ENCODE measurements around the gene HGS. TPM values are rescaled to one million over a fixed set of nuclear protein-coding genes. Genes with fewer than 3 reads are reported as not detected.

The HGS gene
- total RNA-seq, 1 donor from 2014 or later, result 27.7 TPM

- Histone ChIP-seq H3K4me1 (ENCODE audit: control insufficient read depth in 3 of 3, insufficient read depth in 3 of 3, low read length in 3 of 3) (no peaks in the 10 kb centered on the region), H3K9me3 (ENCODE audit: control insufficient read depth in 3 of 3, low read length in 3 of 3) (peaks cover 0 to 4% (median 0%) of the 10 kb centered on the region in 3 donors), H3K27ac (ENCODE audit: low read depth, low read length) (no peak overlapping the region), H3K27me3 (ENCODE audit: control insufficient read depth in 3 of 3, insufficient read depth in 3 of 3, low read length in 3 of 3) (peaks cover 24 to 26% (median 25%) of the 10 kb centered on the region in 3 donors), H3K4me3 (ENCODE audit: low read length in 3 of 3) (no peak overlapping the region), H3K36me3 (ENCODE audit: control insufficient read depth in 3 of 3, insufficient read depth in 3 of 3, low read length in 3 of 3) (no peaks in the 10 kb centered on the region), H3K9ac (ENCODE audit: low read depth in 1 of 3, low read length in 3 of 3) (no peak overlapping the region)
These were observed 38.5 kb upstream of the HGS start for GRCh38 chr17:81644976-81645952.

GRCh38 chr17:81646869-81647600, 36.8 kb upstream of the HGS start:
- no peaks in the 10 kb centered on the region for H3K36me3 ChIP-seq (ENCODE audit: control insufficient read depth in 3 of 3, insufficient read depth in 3 of 3, low read length in 3 of 3)
- no peaks in the 10 kb centered on the region for H3K4me1 ChIP-seq (ENCODE audit: control insufficient read depth in 3 of 3, insufficient read depth in 3 of 3, low read length in 3 of 3)
- no peak overlapping the region for H3K27ac ChIP-seq (ENCODE audit: low read depth, low read length)
- H3K4me3 ChIP-seq (ENCODE audit: low read length in 3 of 3), result no peak overlapping the region
- H3K9me3 ChIP-seq (ENCODE audit: control insufficient read depth in 3 of 3, low read length in 3 of 3), result peaks cover 0 to 4% (median 0%) of the 10 kb centered on the region in 3 donors
- peaks cover 31 to 39% (median 36%) of the 10 kb centered on the region in 3 donors for H3K27me3 ChIP-seq (ENCODE audit: control insufficient read depth in 3 of 3, insufficient read depth in 3 of 3, low read length in 3 of 3)
- H3K9ac ChIP-seq (ENCODE audit: low read depth in 1 of 3, low read length in 3 of 3), result no peak overlapping the region

GRCh38 chr17:81647640-81648012, 36.2 kb upstream of the HGS start:
- H3K4me3 ChIP-seq (ENCODE audit: low read length in 3 of 3), result no peak overlapping the region
- H3K9me3 ChIP-seq (ENCODE audit: control insufficient read depth in 3 of 3, low read length in 3 of 3), result peaks cover 0 to 4% (median 0%) of the 10 kb centered on the region in 3 donors
- no peaks in the 10 kb centered on the region for H3K36me3 ChIP-seq (ENCODE audit: control insufficient read depth in 3 of 3, insufficient read depth in 3 of 3, low read length in 3 of 3)
- H3K4me1 ChIP-seq (ENCODE audit: control insufficient read depth in 3 of 3, insufficient read depth in 3 of 3, low read length in 3 of 3), result no peaks in the 10 kb centered on the region
- no peak overlapping the region for H3K27ac ChIP-seq (ENCODE audit: low read depth, low read length)
- H3K9ac ChIP-seq (ENCODE audit: low read depth in 1 of 3, low read length in 3 of 3), result no peak overlapping the region
- H3K27me3 ChIP-seq (ENCODE audit: control insufficient read depth in 3 of 3, insufficient read depth in 3 of 3, low read length in 3 of 3), result peaks cover 31 to 39% (median 36%) of the 10 kb centered on the region in 3 donors

- H3K27ac ChIP-seq (ENCODE audit: low read depth, low read length), result no peak overlapping the region
- peaks cover 31 to 39% (median 38%) of the 10 kb centered on the region in 3 donors for H3K27me3 ChIP-seq (ENCODE audit: control insufficient read depth in 3 of 3, insufficient read depth in 3 of 3, low read length in 3 of 3)
- no peak overlapping the region for H3K9ac ChIP-seq (ENCODE audit: low read depth in 1 of 3, low read length in 3 of 3)
- H3K4me1 ChIP-seq (ENCODE audit: control insufficient read depth in 3 of 3, insufficient read depth in 3 of 3, low read length in 3 of 3), result no peaks in the 10 kb centered on the region
- peaks cover 0 to 4% (median 0%) of the 10 kb centered on the region in 3 donors for H3K9me3 ChIP-seq (ENCODE audit: control insufficient read depth in 3 of 3, low read length in 3 of 3)
- no peak overlapping the region for H3K4me3 ChIP-seq (ENCODE audit: low read length in 3 of 3)
- H3K36me3 ChIP-seq (ENCODE audit: control insufficient read depth in 3 of 3, insufficient read depth in 3 of 3, low read length in 3 of 3), result no peaks in the 10 kb centered on the region
These were observed 35.7 kb upstream of the HGS start for GRCh38 chr17:81648013-81648706.

- Histone ChIP-seq H3K4me3 (ENCODE audit: low read length in 3 of 3) (no peak overlapping the region), H3K27me3 (ENCODE audit: control insufficient read depth in 3 of 3, insufficient read depth in 3 of 3, low read length in 3 of 3) (peaks cover 31 to 43% (median 39%) of the 10 kb centered on the region in 3 donors), H3K9ac (ENCODE audit: low read depth in 1 of 3, low read length in 3 of 3) (no peak overlapping the region)
These were observed 35.1 kb upstream of the HGS start for GRCh38 chr17:81648707-81649085.

GRCh38 chr17:81650951-81651350, 32.9 kb upstream of the HGS start:
- peaks cover 34 to 46% (median 39%) of the 10 kb centered on the region in 3 donors for H3K27me3 ChIP-seq (ENCODE audit: control insufficient read depth in 3 of 3, insufficient read depth in 3 of 3, low read length in 3 of 3)
- no peaks in the 10 kb centered on the region for H3K36me3 ChIP-seq (ENCODE audit: control insufficient read depth in 3 of 3, insufficient read depth in 3 of 3, low read length in 3 of 3)
- no peak overlapping the region for H3K9ac ChIP-seq (ENCODE audit: low read depth in 1 of 3, low read length in 3 of 3)
- H3K27ac ChIP-seq (ENCODE audit: low read depth, low read length), result no peak overlapping the region
- H3K4me3 ChIP-seq (ENCODE audit: low read length in 3 of 3), result no peak overlapping the region
- H3K9me3 ChIP-seq (ENCODE audit: control insufficient read depth in 3 of 3, low read length in 3 of 3), result peaks cover 0 to 4% (median 0%) of the 10 kb centered on the region in 3 donors
- peaks cover 0 to 4% (median under 1%) of the 10 kb centered on the region in 3 donors for H3K4me1 ChIP-seq (ENCODE audit: control insufficient read depth in 3 of 3, insufficient read depth in 3 of 3, low read length in 3 of 3)

More at GRCh38 chr17:81648707-81649085, 35.1 kb upstream of the HGS start:
- H3K9me3 ChIP-seq (ENCODE audit: control insufficient read depth in 3 of 3, low read length in 3 of 3), result peaks cover 0 to 4% (median 0%) of the 10 kb centered on the region in 3 donors
- no peak overlapping the region for H3K27ac ChIP-seq (ENCODE audit: low read depth, low read length)
- no peaks in the 10 kb centered on the region for H3K4me1 ChIP-seq (ENCODE audit: control insufficient read depth in 3 of 3, insufficient read depth in 3 of 3, low read length in 3 of 3)
- H3K36me3 ChIP-seq (ENCODE audit: control insufficient read depth in 3 of 3, insufficient read depth in 3 of 3, low read length in 3 of 3), result no peaks in the 10 kb centered on the region

GRCh38 chr17:81651692-81652091, 32.1 kb upstream of the HGS start:
- H3K36me3 ChIP-seq (ENCODE audit: control insufficient read depth in 3 of 3, insufficient read depth in 3 of 3, low read length in 3 of 3), result no peaks in the 10 kb centered on the region
- peaks cover 0 to 4% (median 0%) of the 10 kb centered on the region in 3 donors for H3K9me3 ChIP-seq (ENCODE audit: control insufficient read depth in 3 of 3, low read length in 3 of 3)
- peaks cover 0 to 5% (median 3%) of the 10 kb centered on the region in 3 donors for H3K4me1 ChIP-seq (ENCODE audit: control insufficient read depth in 3 of 3, insufficient read depth in 3 of 3, low read length in 3 of 3)
- no peak overlapping the region for H3K4me3 ChIP-seq (ENCODE audit: low read length in 3 of 3)
- no peak overlapping the region for H3K9ac ChIP-seq (ENCODE audit: low read depth in 1 of 3, low read length in 3 of 3)
- H3K27ac ChIP-seq (ENCODE audit: low read depth, low read length), result no peak overlapping the region
- H3K27me3 ChIP-seq (ENCODE audit: control insufficient read depth in 3 of 3, insufficient read depth in 3 of 3, low read length in 3 of 3), result peaks cover 32 to 46% (median 39%) of the 10 kb centered on the region in 3 donors

- Histone ChIP-seq H3K36me3 (ENCODE audit: control insufficient read depth in 3 of 3, insufficient read depth in 3 of 3, low read length in 3 of 3) (no peaks in the 10 kb centered on the region), H3K9me3 (ENCODE audit: control insufficient read depth in 3 of 3, low read length in 3 of 3) (peaks cover 0 to 4% (median 0%) of the 10 kb centered on the region in 3 donors), H3K27ac (ENCODE audit: low read depth, low read length) (no peak overlapping the region), H3K27me3 (ENCODE audit: control insufficient read depth in 3 of 3, insufficient read depth in 3 of 3, low read length in 3 of 3) (peaks cover 20 to 33% (median 26%) of the 10 kb centered on the region in 3 donors), H3K4me1 (ENCODE audit: control insufficient read depth in 3 of 3, insufficient read depth in 3 of 3, low read length in 3 of 3) (peaks cover 0 to 5% (median 3%) of the 10 kb centered on the region in 3 donors), H3K4me3 (ENCODE audit: low read length in 3 of 3) (no peak overlapping the region), H3K9ac (ENCODE audit: low read depth in 1 of 3, low read length in 3 of 3) (no peak overlapping the region)
These were observed 30.7 kb upstream of the HGS start for GRCh38 chr17:81652906-81653771.

Data from skeletal muscle tissue (tissue), 4 donors.